PC-3 (cell line): ENCODE measurements around the gene F5. TPM values are rescaled to one million over a fixed set of nuclear protein-coding genes. Genes with fewer than 3 reads are reported as not detected.

Experiments used
- ATAC-seq: fragments of 200-7000 bp; cut with Tn5 transposase; 2 replicates; pipeline ENCODE4 v1.9.1; 2020; ENCODE audit warnings: mild to moderate bottlenecking, moderate library complexity
- BruUV-seq: library from RNA; stranded (reverse); fragments of 400-500 nt; replicated peaks from 2 replicates; lab custom pipeline; 2021; lab: Mats Ljungman, UMichigan
- CTCF ChIA-PET: fragments of 300-600 bp; sonication (Branson Sonifier 250); formaldehyde crosslinking; loops from one replicate; lab custom pipeline; 2022; ENCODE audit warnings: antibody characterized with exemption; lab: Charles Lee
- POLR2A ChIA-PET: fragments of 300-600 bp; sonication (Branson Sonifier 250); formaldehyde crosslinking; loops from one replicate; lab custom pipeline; 2022; ENCODE audit warnings: antibody characterized with exemption; ENCODE audit not compliant: unreplicated experiment; lab: Charles Lee
- DNase-seq: peaks from one replicate; pipeline ENCODE4 v3.0.0-alpha.2; 2015
- H2AFZ ChIP-seq: fragments of 300-600 bp; sonication (generic); 2 replicates; pipeline ENCODE4 v1.6.0; 2016; ENCODE audit warnings: antibody characterized with exemption, low read length
- H3F3A ChIP-seq: fragments of 300-600 bp; sonication (generic); one replicate; pipeline ENCODE4 v1.6.0; 2017; ENCODE audit warnings: antibody characterized with exemption, low read length, control low read depth, mild to moderate bottlenecking; ENCODE audit not compliant: unreplicated experiment
- H3K27ac ChIP-seq: fragments of 300-600 bp; sonication (generic); 2 replicates; pipeline ENCODE4 v1.5.1; 2016; ENCODE audit warnings: mild to moderate bottlenecking, low read length
- H3K27me3 ChIP-seq: fragments of 300-600 bp; sonication (generic); 2 replicates; pipeline ENCODE4 v1.6.1; 2016; ENCODE audit warnings: low read length, mixed read lengths
- H3K36me3 ChIP-seq: fragments of 300-600 bp; sonication (generic); 2 replicates; pipeline ENCODE4 v1.6.1; 2016; ENCODE audit warnings: low read depth, mixed run types, low read length, mixed read lengths
- H3K4me1 ChIP-seq: fragments of 300-600 bp; sonication (generic); 2 replicates; pipeline ENCODE4 v1.5.1; 2016; ENCODE audit warnings: low read length; ENCODE audit not compliant: insufficient read depth
- H3K4me2 ChIP-seq: fragments of 300-600 bp; sonication (generic); 2 replicates; pipeline ENCODE4 v1.6.0; 2016; ENCODE audit warnings: low read length
- H3K4me3 ChIP-seq: fragments of 300-600 bp; sonication (generic); 2 replicates; pipeline ENCODE4 v1.5.1; 2016; ENCODE audit warnings: mild to moderate bottlenecking, low read length, mixed read lengths
- H3K79me2 ChIP-seq: fragments of 300-600 bp; sonication (generic); 2 replicates; pipeline ENCODE4 v1.6.1; 2017; ENCODE audit warnings: low read length, mixed read lengths
- H3K9ac ChIP-seq: fragments of 300-600 bp; sonication (generic); 2 replicates; pipeline ENCODE4 v1.6.0; 2016; ENCODE audit warnings: mild to moderate bottlenecking, low read length
- H3K9me2 ChIP-seq: fragments of 300-600 bp; sonication (generic); replicated peaks from 2 replicates; pipeline ENCODE4 v1.6.1; 2016; ENCODE audit warnings: mixed run types, low read length, mixed read lengths
- H3K9me3 ChIP-seq: fragments of 300-600 bp; sonication (generic); 2 replicates; pipeline ENCODE4 v1.6.1; 2016; ENCODE audit warnings: low read length, mixed read lengths
- H4K20me1 ChIP-seq: fragments of 300-600 bp; sonication (generic); 2 replicates; pipeline ENCODE4 v1.6.1; 2016; ENCODE audit warnings: low read length, mixed read lengths
- CTCF ChIP-seq: fragments of 300-600 bp; sonication (generic); conservative IDR thresholded peaks from 2 replicates; pipeline ENCODE4 v1.5.1; 2017; ENCODE audit warnings: antibody characterized with exemption, low read depth, mild to moderate bottlenecking, low read length
- EZH2 ChIP-seq: fragments of 300-600 bp; sonication (generic); IDR thresholded peaks from one replicate; pipeline ENCODE4 v1.6.1; 2017; ENCODE audit warnings: antibody characterized with exemption, mild to moderate bottlenecking, low read length; ENCODE audit not compliant: unreplicated experiment
- EZH2phosphoT487 ChIP-seq: fragments of 300-600 bp; sonication (generic); IDR thresholded peaks from 2 replicates; pipeline ENCODE4 v1.6.1; 2018; ENCODE audit warnings: mild to moderate bottlenecking, antibody characterized with exemption, low read length, borderline replicate concordance
- intact Hi-C: fragments of 100-400 bp; cut with micrococcal nuclease; formaldehyde crosslinking; loops from 2 replicates; pipeline ENCODE4 v1.9.0; 2023
- total RNA-seq: library from RNA; depleted of rRNA; stranded (reverse); fragments of >200 nt; gene quantifications from 2 replicates; pipeline ENCODE4 v1.2.3, GENCODE V29; 2014

Gene F5
- total RNA-seq, 1 experiment from 2014 or later: not detected

- intact Hi-C loops: loop anchor here (10.0 kb wide), 1 partner anchor 311 kb away; the partner anchor contains the start of gene METTL18
- Histone ChIP-seq H3K4me2 (peak overlapping the region; percentile 88), H3K9me3 (no peaks in the 10 kb centered on the region), H3K4me3 (peak overlapping the region; percentile 76), H3K9me2 (no peaks in the 10 kb centered on the region), H3F3A (no peaks in the 10 kb centered on the region), H3K27me3 (no peaks in the 10 kb centered on the region), H4K20me1 (peaks cover 20% of the 10 kb centered on the region; the same call in 1 of the 2 replicates), H3K9ac (peak overlapping the region; percentile 77), H3K4me1 (peaks cover 53% of the 10 kb centered on the region), H2AFZ (no peak overlapping the region), H3K27ac (peak overlapping the region; percentile 1; the same call in 1 of the 2 replicates), H3K36me3 (no peaks in the 10 kb centered on the region), H3K79me2 (peaks cover 67% of the 10 kb centered on the region)
- DNase-seq: peak; percentile 51
- peak; percentile 3; the same call in 1 of the 2 replicates for ATAC-seq
- POLR2A ChIA-PET: interaction anchor here (0.7 kb wide), 2 partner anchors 116 to 312 kb away, joined by 5 to 6 read pairs; partner anchors contain the start of genes BLZF1 and NME7
- CTCF ChIA-PET: no interaction called here
- TF ChIP-seq CTCF (no peak), EZH2 (no peak), EZH2phosphoT487 (no peak)
- BruUV-seq: no TSS peak
Observed at GRCh38 chr1:169483500-169483966, 102.7 kb downstream of the F5 start.

- ATAC-seq (no peak), DNase-seq (no peak)
- Histone ChIP-seq H3K9ac (no peak overlapping the region), H3K27ac (no peak overlapping the region), H4K20me1 (peaks cover 14% of the 10 kb centered on the region; the same call in 1 of the 2 replicates), H3K9me3 (no peaks in the 10 kb centered on the region), H3K9me2 (no peaks in the 10 kb centered on the region), H3K79me2 (peaks cover 61% of the 10 kb centered on the region), H3K4me2 (no peak overlapping the region), H3K36me3 (no peaks in the 10 kb centered on the region; the same call in 1 of the 2 replicates), H3K4me1 (peaks cover 30% of the 10 kb centered on the region), H3F3A (no peaks in the 10 kb centered on the region), H3K4me3 (no peak overlapping the region), H3K27me3 (no peaks in the 10 kb centered on the region), H2AFZ (no peak overlapping the region)
- ChIA-PET POLR2A (no interaction called here), CTCF (no interaction called here)
- no TSS peak for BruUV-seq
- intact Hi-C loops: loop anchor here (10.0 kb wide), 1 partner anchor 315 kb away; the partner anchor contains the start of gene METTL18
- TF ChIP-seq EZH2phosphoT487: no peak
- TF ChIP-seq EZH2: no peak
- TF ChIP-seq CTCF: no peak
Observed at GRCh38 chr1:169479363-169480066, 106.8 kb downstream of the F5 start.
